SK-N-SH (cell line): ENCODE results near the gene BCAS3. TPM values are rescaled to one million over a fixed set of nuclear protein-coding genes. Genes with fewer than 3 reads are reported as not detected.
A peak's percentile ranks its signal among the peaks of the same experiment; 100 is the strongest.

ENCODE experiments used
- CTCF ChIA-PET: fragments of 300-600, 350-600 bp; formaldehyde crosslinking; extraction: SDS; loops from one replicate; lab custom pipeline; 2021; lab: Yijun Ruan, JAX
- POLR2A ChIA-PET: fragments of 350-600 bp; sonication (Branson Sonifier 250); formaldehyde crosslinking; extraction: SDS; loops from one replicate; lab custom pipeline; 2020; ENCODE audit warnings: antibody characterized with exemption, inconsistent platforms; lab: Yijun Ruan, JAX
- DNase-seq: peaks from one replicate; pipeline ENCODE4 v3.0.0; 2012
- H2AFZ ChIP-seq: fragments of 200-600 bp; sonication (generic); 2 replicates; pipeline ENCODE4 v1.8.1; 2016; ENCODE audit warnings: antibody characterized with exemption, mild to moderate bottlenecking, low read depth
- H3F3A ChIP-seq: fragments of 200-600 bp; sonication (generic); replicated peaks from 2 replicates; pipeline ENCODE3; 2016; ENCODE audit warnings: antibody characterized with exemption, mild to moderate bottlenecking; ENCODE audit not compliant: insufficient read depth
- H3K27ac ChIP-seq, 2 experiments: fragments of 200-500 bp in 1 of 2; fragments of 200-600 bp in 1 of 2; sonication (Bioruptor generic) in 1 of 2; sonication (generic), shearing (Covaris generic) in 1 of 2; 2 replicates each; pipeline versions ENCODE4 v1.5.1 to v1.6.1; 2014 to 2016; ENCODE audit warnings: low read depth in 2 of 2, inconsistent platforms in 1 of 2, low read length in 1 of 2, mild to moderate bottlenecking in 1 of 2, mixed read lengths in 1 of 2
- H3K27me3 ChIP-seq: fragments of 200-600 bp; sonication (generic), shearing (Covaris generic); 2 replicates; pipeline ENCODE4 v1.6.1; 2016; ENCODE audit warnings: mixed run types; ENCODE audit not compliant: insufficient read depth
- H3K36me3 ChIP-seq, 2 experiments: fragments of 200-500 bp in 1 of 2; fragments of 200-600 bp in 1 of 2; sonication (Bioruptor generic) in 1 of 2; sonication (generic) in 1 of 2; replicated peaks in 1 of 2; 2 replicates each; pipeline versions ENCODE3 to v1.5.1; 2014 to 2016; ENCODE audit warnings: low read length in 1 of 2, mild to moderate bottlenecking in 1 of 2; ENCODE audit not compliant: insufficient read depth in 2 of 2, control insufficient read depth in 1 of 2
- H3K4me1 ChIP-seq, 2 experiments: fragments of 200-500 bp in 1 of 2; fragments of 200-600 bp in 1 of 2; sonication (Bioruptor generic) in 1 of 2; sonication (generic), shearing (Covaris generic) in 1 of 2; 2 replicates each; pipeline versions ENCODE4 v1.5.1 to v1.6.1; 2014 to 2016; ENCODE audit warnings: low read depth in 1 of 2, low read length in 1 of 2, mixed run types in 1 of 2; ENCODE audit not compliant: insufficient read depth in 2 of 2, control insufficient read depth in 1 of 2
- H3K4me2 ChIP-seq: fragments of 200-600 bp; sonication (generic), shearing (Covaris generic); 2 replicates; pipeline ENCODE4 v1.6.1; 2017; ENCODE audit warnings: mixed run types
- H3K4me3 ChIP-seq, 2 experiments: fragments of 200-500 bp in 1 of 2; fragments of 200-600 bp in 1 of 2; sonication (Bioruptor generic) in 1 of 2; sonication (generic), shearing (Covaris generic) in 1 of 2; 2 replicates each; pipeline versions ENCODE4 v1.5.1 to v1.8.1; 2014 to 2016; ENCODE audit warnings: low read depth in 2 of 2, inconsistent platforms in 1 of 2, low read length in 1 of 2, mild to moderate bottlenecking in 1 of 2, mixed read lengths in 1 of 2, moderate library complexity in 1 of 2
- H3K79me2 ChIP-seq: fragments of 200-600 bp; sonication (generic); 2 replicates; pipeline ENCODE4 v1.8.1; 2017; ENCODE audit warnings: mild to moderate bottlenecking; ENCODE audit not compliant: insufficient read depth
- H3K9ac ChIP-seq: fragments of 200-600 bp; sonication (generic); 2 replicates; pipeline ENCODE4 v1.6.1; 2017; ENCODE audit warnings: mixed run types
- H3K9me2 ChIP-seq: fragments of 200-600 bp; sonication (generic); 2 replicates; pipeline ENCODE4 v1.6.1; 2017; ENCODE audit warnings: mixed run types
- H3K9me3 ChIP-seq: fragments of 200-600 bp; sonication (generic); 2 replicates; pipeline ENCODE4 v1.6.1; 2017; ENCODE audit warnings: mixed run types, mild to moderate bottlenecking, moderate library complexity
- H4K20me1 ChIP-seq: fragments of 200-600 bp; sonication (generic); 2 replicates; pipeline ENCODE4 v1.6.1; 2017; ENCODE audit warnings: mild to moderate bottlenecking, mixed run types; ENCODE audit not compliant: insufficient read depth
- EZH2phosphoT487 ChIP-seq: fragments of 200-600 bp; sonication (generic); IDR thresholded peaks from 2 replicates; pipeline ENCODE4 v1.6.1; 2017; ENCODE audit warnings: low read depth, mixed run types, mild to moderate bottlenecking, antibody characterized with exemption, moderate library complexity, borderline replicate concordance
- FOSL2 ChIP-seq: IDR thresholded peaks from 2 replicates; pipeline ENCODE4 v1.4.0; 2012; ENCODE audit warnings: low read depth, mild to moderate bottlenecking, moderate library complexity, borderline replicate concordance
- GABPA ChIP-seq: IDR thresholded peaks from 2 replicates; pipeline ENCODE4 v1.4.0; 2012; ENCODE audit warnings: low read depth, mild to moderate bottlenecking
- GATA2 ChIP-seq: sonication (generic); formaldehyde crosslinking; IDR thresholded peaks from 2 replicates; pipeline ENCODE4 v1.5.0; 2020; ENCODE audit warnings: mild to moderate bottlenecking, missing genetic modification reagents
- MAX ChIP-seq: IDR thresholded peaks from 2 replicates; pipeline ENCODE4 v1.4.0; 2012; ENCODE audit warnings: low read depth
- RAD21 ChIP-seq: IDR thresholded peaks from 2 replicates; pipeline ENCODE4 v1.6.1; 2012; ENCODE audit warnings: mild to moderate bottlenecking, low read length
- RCOR1 ChIP-seq: fragments of 150-350 bp; IDR thresholded peaks from 2 replicates; pipeline ENCODE4 v1.6.1; 2017; ENCODE audit warnings: antibody characterized with exemption, low read length
- REST ChIP-seq: IDR thresholded peaks from 2 replicates; pipeline ENCODE4 v1.6.1; 2012; ENCODE audit warnings: mild to moderate bottlenecking, low read depth, low read length, moderate library complexity
- SIN3A ChIP-seq: IDR thresholded peaks from 2 replicates; pipeline ENCODE4 v1.6.1; 2012; ENCODE audit warnings: low read depth, mild to moderate bottlenecking, low read length, moderate library complexity, borderline replicate concordance
- WGBS: methylation state at CpG from one replicate; pipeline ENCODE4 v1.1.6; 2017; ENCODE audit warnings: low lambda C conversion rate; 5-methylcytosine and 5-hydroxymethylcytosine counted together
- polyA plus RNA-seq, 3 experiments: library from polyadenylated mRNA; depleted of rRNA; stranded (reverse); fragments of >200 nt; gene quantifications; 2 replicates each; pipeline ENCODE4 v1.2.3, GENCODE V29; 2012

BCAS3 gene
- polyA plus RNA-seq, 1 of the 3 experiments (the other 2 are of a cell fraction), result 5.9 TPM

GRCh38 chr17:61316633-61317032 is 639.0 kb downstream of the BCAS3 start:
- Histone ChIP-seq H3K36me3 (no peaks in the 10 kb centered on the region), H4K20me1 (no peaks in the 10 kb centered on the region), H3K4me3 (no peak overlapping the region), H3F3A (peaks cover 11% of the 10 kb centered on the region), H3K4me1 (peaks cover 10 to 39% of the 10 kb centered on the region in 2 experiments), H3K9me2 (no peaks in the 10 kb centered on the region), H3K27me3 (no peaks in the 10 kb centered on the region), H3K9ac (no peak overlapping the region), H3K79me2 (no peaks in the 10 kb centered on the region), H2AFZ (no peak overlapping the region), H3K4me2 (no peak overlapping the region), H3K9me3 (no peaks in the 10 kb centered on the region), H3K27ac (no peak overlapping the region)
- no peak for TF ChIP-seq GABPA
- no peak for TF ChIP-seq GATA2 (CRISPR knock-in tag)
- TF ChIP-seq RCOR1, result peak; percentile 58; the same call in 1 of the 2 replicates
- TF ChIP-seq RAD21, result no peak
- TF ChIP-seq EZH2phosphoT487, result no peak
- TF ChIP-seq FOSL2, result no peak
- no peak for TF ChIP-seq MAX
- no peak for TF ChIP-seq SIN3A
- WGBS, result 81% methylated on average over 6 of the region's 6 CpGs
- ChIA-PET POLR2A (no interaction called here), CTCF (interaction anchor here (0.6 to 1.0 kb wide), 2 partner anchors 8 to 32 kb away, joined by 3 read pairs; no protein-coding TSS in a partner anchor)
- no peak for DNase-seq

GRCh38 chr17:61317779-61318178 is 640.1 kb downstream of the BCAS3 start:
- H2AFZ ChIP-seq, result no peak overlapping the region
- no peak overlapping the region for H3K9ac ChIP-seq
- CTCF ChIA-PET, result interaction anchor here (1.0 to 1.4 kb wide), 4 partner anchors 11 to 34 kb away, joined by 3 read pairs; no protein-coding TSS in a partner anchor
- no peak overlapping the region for H3K4me3 ChIP-seq
- 87% methylated on average over 11 of the region's 11 CpGs for WGBS
- H3K4me2 ChIP-seq, result no peak overlapping the region
- no peak for DNase-seq
- no peaks in the 10 kb centered on the region for H3K27me3 ChIP-seq
- no peaks in the 10 kb centered on the region for H3K36me3 ChIP-seq
- H3K27ac ChIP-seq, result no peak overlapping the region
- no peaks in the 10 kb centered on the region for H3K79me2 ChIP-seq
- no peaks in the 10 kb centered on the region for H3K9me3 ChIP-seq
- H3F3A ChIP-seq, result peaks cover 11% of the 10 kb centered on the region
- no peaks in the 10 kb centered on the region for H3K9me2 ChIP-seq
- TF ChIP-seq RAD21 (peak; percentile 36), REST (no peak)
- H4K20me1 ChIP-seq, result no peaks in the 10 kb centered on the region
- peaks cover 10 to 39% of the 10 kb centered on the region in 2 experiments for H3K4me1 ChIP-seq
- POLR2A ChIA-PET, result no interaction called here
